Caki2 (cell line): ENCODE measurements around the gene DMXL1. TPM values are rescaled to one million over a fixed set of nuclear protein-coding genes. Genes with fewer than 3 reads are reported as not detected.
A peak's percentile ranks its signal among the peaks of the same experiment; 100 is the strongest.

ENCODE experiments used
- DNase-seq: peaks from one replicate; pipeline ENCODE4 v3.0.0-alpha.2; 2015; ENCODE audit warnings: low read depth
- in situ Hi-C: cut with HindIII; loops from 2 replicates; pipeline ENCODE4 v1.10.0; 2016; ENCODE audit warnings: low sequenced_read_pairs, low pct_unique_long_range_greater_than_20kb, mixed read lengths
- total RNA-seq: library from RNA; depleted of rRNA; stranded (reverse); fragments of >200 nt; shearing (Covaris generic); gene quantifications from 2 replicates; pipeline ENCODE4 v1.2.3, GENCODE V29; 2014; ENCODE audit warnings: low replicate concordance

DMXL1 gene
- total RNA-seq, 1 experiment from 2014 or later: 15.7 TPM

DNA sequence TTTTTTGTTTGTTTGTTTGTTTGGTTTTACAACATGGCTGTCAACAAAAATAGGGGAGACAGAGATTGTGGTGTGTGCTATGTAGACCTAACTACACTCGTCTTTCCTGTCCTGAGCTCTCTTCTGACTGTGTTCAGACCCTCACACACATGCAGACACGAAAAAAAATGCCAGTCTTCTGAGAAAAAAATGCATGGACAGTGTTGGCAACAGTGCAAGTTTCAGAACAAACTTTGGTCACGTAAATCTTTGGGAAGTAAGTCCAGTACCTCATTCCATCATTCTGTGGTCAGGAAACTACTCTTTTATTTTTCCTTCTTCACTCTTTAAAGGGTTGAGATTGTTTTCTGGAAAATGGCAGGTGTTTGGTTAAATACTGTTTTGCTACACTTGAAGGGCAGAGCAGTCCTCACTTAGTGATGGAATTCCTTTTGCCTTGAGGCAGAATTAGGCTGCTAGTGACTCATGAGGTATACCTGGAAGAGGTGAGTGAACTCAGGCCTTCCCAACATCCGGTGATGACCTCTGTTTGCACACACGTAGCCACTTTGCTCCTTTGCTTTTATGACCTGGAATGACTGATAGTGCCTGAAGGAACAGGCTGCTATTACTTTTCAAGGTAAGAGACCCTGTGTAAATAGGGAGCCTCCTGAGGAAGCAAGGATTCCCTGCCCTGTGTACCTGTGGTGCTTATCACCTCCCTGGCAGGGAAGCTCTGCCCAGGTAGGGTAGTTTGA lies 203.3 kb downstream of the DMXL1 start:
- in situ Hi-C loops: no loop called here
- DNase-seq: peak; percentile 44

- peak; percentile 33 for DNase-seq
- in situ Hi-C loops: no loop called here
Measured at GRCh38 chr5:119274767-119275130, 203.9 kb downstream of the DMXL1 start.

- peak; percentile 19 for DNase-seq
- in situ Hi-C loops: no loop called here
Measured at GRCh38 chr5:119275146-119275545, 204.3 kb downstream of the DMXL1 start.

- in situ Hi-C loops: no loop called here
- DNase-seq: no peak
Measured at GRCh38 chr5:119275601-119276173, 204.8 kb downstream of the DMXL1 start.

- in situ Hi-C loops: no loop called here
- DNase-seq: no peak
Measured at GRCh38 chr5:119276978-119277377, 206.1 kb downstream of the DMXL1 start.

GRCh38 chr5:119279093-119279492 lies 208.2 kb downstream of the DMXL1 start:
- DNase-seq: no peak
- in situ Hi-C loops: no loop called here

DNA sequence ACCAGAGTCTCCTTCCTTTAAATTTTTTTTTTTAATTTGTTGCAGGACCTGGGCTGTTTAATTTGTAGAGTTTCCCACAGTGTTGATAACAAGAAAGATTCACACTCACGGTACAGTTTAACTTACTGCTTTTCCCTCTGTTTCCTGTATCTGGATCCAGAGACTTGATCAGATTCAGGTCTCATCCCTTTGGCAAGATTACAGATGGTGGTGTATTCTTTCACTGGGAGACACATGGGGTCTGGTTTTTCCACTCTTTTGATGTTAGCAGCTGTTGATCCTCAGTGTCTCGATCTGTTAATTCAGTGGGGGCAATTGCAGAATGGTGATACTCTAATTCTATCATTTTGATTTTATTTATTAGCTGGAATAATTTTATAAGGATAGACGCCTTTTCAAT lies 209.5 kb downstream of the DMXL1 start:
- no peak for DNase-seq
- in situ Hi-C loops: no loop called here

- no peak for DNase-seq
- in situ Hi-C loops: no loop called here
Measured at GRCh38 chr5:119282628-119283027, 211.7 kb downstream of the DMXL1 start.

- in situ Hi-C loops: no loop called here
- DNase-seq: no peak
Measured at GRCh38 chr5:119284031-119284430, 213.1 kb downstream of the DMXL1 start.

DNA sequence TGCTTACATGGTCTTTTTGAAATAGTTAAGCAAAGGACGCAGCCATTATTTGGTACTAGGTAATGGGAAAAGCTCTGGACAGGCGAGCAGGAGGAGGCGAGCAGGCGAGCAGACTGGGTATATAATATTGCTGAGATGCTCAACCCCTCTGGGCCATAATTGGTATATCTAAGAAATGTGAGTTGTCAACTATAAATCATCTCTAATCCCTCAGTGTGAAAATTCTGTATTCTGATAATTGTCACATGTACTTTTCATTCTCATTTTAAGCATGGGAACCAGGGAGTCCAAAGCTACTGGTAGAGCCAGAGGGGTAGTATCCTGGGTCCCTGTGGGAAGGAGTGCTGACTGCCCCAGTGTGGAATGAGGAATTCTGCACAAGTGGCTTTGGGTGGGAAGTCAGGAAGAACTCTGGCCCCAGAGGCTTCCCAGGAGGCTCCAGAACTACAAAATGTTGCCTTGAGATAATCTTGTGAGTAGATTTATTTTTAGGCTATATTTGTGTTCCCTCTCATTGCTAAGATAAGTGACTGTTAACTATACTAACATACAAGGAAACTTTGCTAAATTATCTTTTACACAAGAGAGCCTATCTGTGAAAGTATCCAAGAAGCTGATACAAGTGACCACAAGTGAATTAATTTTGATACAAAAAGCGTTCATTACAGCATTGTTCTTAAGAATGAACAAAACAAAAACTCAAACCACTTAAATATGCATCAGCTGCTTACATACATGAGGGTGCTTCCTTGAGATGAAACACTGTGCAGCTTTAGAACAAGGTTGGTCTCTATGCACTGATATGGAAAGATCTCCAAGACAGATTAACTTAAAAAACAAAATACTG lies 214.4 kb downstream of the DMXL1 start:
- no peak for DNase-seq

GRCh38 chr5:119286511-119287488 lies 215.9 kb downstream of the DMXL1 start:
- peak; percentile 22 for DNase-seq
- in situ Hi-C loops: no loop called here

More for the DNA sequence above, 214.4 kb downstream of the DMXL1 start:
- in situ Hi-C loops: no loop called here

- in situ Hi-C loops: no loop called here
- peak; percentile 67 for DNase-seq
Measured at GRCh38 chr5:119287547-119288111, 216.7 kb downstream of the DMXL1 start.

- in situ Hi-C loops: no loop called here
- no peak for DNase-seq
Measured at GRCh38 chr5:119288379-119289033, 217.6 kb downstream of the DMXL1 start.

GRCh38 chr5:119289438-119290044 lies 218.7 kb downstream of the DMXL1 start:
- DNase-seq: no peak
- in situ Hi-C loops: no loop called here

GRCh38 chr5:119290161-119290569 lies 219.3 kb downstream of the DMXL1 start:
- in situ Hi-C loops: no loop called here
- no peak for DNase-seq

GRCh38 chr5:119290607-119291006 lies 219.7 kb downstream of the DMXL1 start:
- DNase-seq: no peak
- in situ Hi-C loops: no loop called here

GRCh38 chr5:119291056-119291455 lies 220.2 kb downstream of the DMXL1 start:
- in situ Hi-C loops: no loop called here
- DNase-seq: no peak
